Karpas-422 (cell line): ENCODE data around the gene CADM1. TPM values are rescaled to one million over a fixed set of nuclear protein-coding genes. Genes with fewer than 3 reads are reported as not detected.

Source experiments
- DNase-seq: peaks from one replicate; pipeline ENCODE4 v3.0.0-alpha.2; 2015
- H2AFZ ChIP-seq: fragments of 200-600 bp; sonication (generic); 2 replicates; pipeline ENCODE4 v1.6.1; 2014; ENCODE audit warnings: antibody characterized with exemption, low read length, mixed read lengths
- H3K27ac ChIP-seq: fragments of 200-600 bp; sonication (generic); 2 replicates; pipeline ENCODE4 v1.5.1; 2014; ENCODE audit warnings: mild to moderate bottlenecking, low read length, moderate library complexity
- H3K27me3 ChIP-seq: fragments of 200-600 bp; sonication (generic); 2 replicates; pipeline ENCODE4 v1.6.1; 2014; ENCODE audit warnings: low read length, mixed read lengths
- H3K36me3 ChIP-seq: fragments of 200-600 bp; sonication (generic); 2 replicates; pipeline ENCODE4 v1.6.1; 2014; ENCODE audit warnings: low read length, mixed read lengths; ENCODE audit not compliant: insufficient read depth
- H3K4me1 ChIP-seq: fragments of 200-600 bp; sonication (generic); 2 replicates; pipeline ENCODE4 v1.6.1; 2014; ENCODE audit warnings: mild to moderate bottlenecking, low read length, mixed read lengths
- H3K4me2 ChIP-seq: fragments of 200-600 bp; sonication (generic); 2 replicates; pipeline ENCODE4 v1.6.1; 2014; ENCODE audit warnings: low read length, low read depth, mild to moderate bottlenecking; ENCODE audit not compliant: poor library complexity, severe bottlenecking
- H3K4me3 ChIP-seq: fragments of 200-600 bp; sonication (generic); 2 replicates; pipeline ENCODE4 v1.5.1; 2014; ENCODE audit warnings: mild to moderate bottlenecking, antibody characterized with exemption, low read length, mixed read lengths
- H3K79me2 ChIP-seq: fragments of 200-600 bp; sonication (generic); 2 replicates; pipeline ENCODE4 v1.6.1; 2014; ENCODE audit warnings: mild to moderate bottlenecking, low read length, mixed read lengths
- H3K9ac ChIP-seq: fragments of 200-600 bp; sonication (generic); 2 replicates; pipeline ENCODE4 v1.6.0; 2014; ENCODE audit warnings: low read length
- H3K9me2 ChIP-seq: fragments of 200-600 bp; sonication (generic), shearing (Covaris generic); replicated peaks from 2 replicates; pipeline ENCODE4 v1.6.0; 2014; ENCODE audit warnings: mild to moderate bottlenecking, low read length, moderate library complexity; ENCODE audit not compliant: insufficient read depth
- H3K9me3 ChIP-seq: fragments of 300-700, 200-600 bp; sonication (generic); 2 replicates; pipeline ENCODE4 v1.6.1; 2014; ENCODE audit warnings: low read length, mixed read lengths
- H4K20me1 ChIP-seq: fragments of 200-600 bp; sonication (generic); 2 replicates; pipeline ENCODE4 v1.6.1; 2014; ENCODE audit warnings: mild to moderate bottlenecking, antibody characterized with exemption, low read length, low read depth; ENCODE audit not compliant: insufficient read depth
- total RNA-seq: library from RNA; depleted of rRNA; stranded (reverse); fragments of >200 nt; shearing (Covaris generic); gene quantifications from 2 replicates; pipeline ENCODE4 v1.2.3, GENCODE V29; 2014; ENCODE audit warnings: low replicate concordance

The CADM1 gene
- total RNA-seq, 1 experiment from 2014 or later = not detected

GRCh38 chr11:115133475-115134209, 370.6 kb downstream of the CADM1 start:
- Histone ChIP-seq H3K9ac (no peak overlapping the region), H3K27me3 (no peaks in the 10 kb centered on the region), H4K20me1 (no peaks in the 10 kb centered on the region), H3K4me2 (no peak overlapping the region), H3K79me2 (no peaks in the 10 kb centered on the region), H3K9me2 (no peaks in the 10 kb centered on the region), H3K9me3 (no peaks in the 10 kb centered on the region), H3K4me1 (no peaks in the 10 kb centered on the region), H3K27ac (no peak overlapping the region), H3K36me3 (no peaks in the 10 kb centered on the region), H2AFZ (no peak overlapping the region), H3K4me3 (no peak overlapping the region)
- DNase-seq = no peak

- Histone ChIP-seq H3K36me3 (no peaks in the 10 kb centered on the region), H3K27me3 (no peaks in the 10 kb centered on the region), H3K9me2 (no peaks in the 10 kb centered on the region), H3K79me2 (no peaks in the 10 kb centered on the region), H3K27ac (no peak overlapping the region), H3K9me3 (no peaks in the 10 kb centered on the region), H3K4me1 (no peaks in the 10 kb centered on the region), H3K4me3 (no peak overlapping the region), H4K20me1 (no peaks in the 10 kb centered on the region), H3K4me2 (no peak overlapping the region), H2AFZ (no peak overlapping the region), H3K9ac (no peak overlapping the region)
- peak; percentile 58 for DNase-seq
Observed at GRCh38 chr11:115132436-115133228, 371.6 kb downstream of the CADM1 start.

- no peaks in the 10 kb centered on the region for H4K20me1 ChIP-seq
- H3K4me1 ChIP-seq = no peaks in the 10 kb centered on the region
- H2AFZ ChIP-seq = no peak overlapping the region
- H3K9me3 ChIP-seq = no peaks in the 10 kb centered on the region
- no peaks in the 10 kb centered on the region for H3K36me3 ChIP-seq
- H3K4me2 ChIP-seq = no peak overlapping the region
- no peaks in the 10 kb centered on the region for H3K27me3 ChIP-seq
- H3K27ac ChIP-seq = no peak overlapping the region
- no peak overlapping the region for H3K4me3 ChIP-seq
- H3K9me2 ChIP-seq = no peaks in the 10 kb centered on the region
- no peaks in the 10 kb centered on the region for H3K79me2 ChIP-seq
- no peak for DNase-seq
- no peak overlapping the region for H3K9ac ChIP-seq
Observed at GRCh38 chr11:115129473-115130289, 374.5 kb downstream of the CADM1 start.

- Histone ChIP-seq H3K9ac (no peak overlapping the region), H4K20me1 (no peaks in the 10 kb centered on the region), H2AFZ (no peak overlapping the region), H3K27ac (no peak overlapping the region), H3K4me2 (no peak overlapping the region), H3K79me2 (no peaks in the 10 kb centered on the region), H3K9me3 (no peaks in the 10 kb centered on the region), H3K27me3 (no peaks in the 10 kb centered on the region), H3K9me2 (no peaks in the 10 kb centered on the region), H3K4me3 (no peak overlapping the region), H3K36me3 (no peaks in the 10 kb centered on the region), H3K4me1 (no peaks in the 10 kb centered on the region)
- no peak for DNase-seq
Observed at GRCh38 chr11:115128226-115128625, 376.0 kb downstream of the CADM1 start.

DNA sequence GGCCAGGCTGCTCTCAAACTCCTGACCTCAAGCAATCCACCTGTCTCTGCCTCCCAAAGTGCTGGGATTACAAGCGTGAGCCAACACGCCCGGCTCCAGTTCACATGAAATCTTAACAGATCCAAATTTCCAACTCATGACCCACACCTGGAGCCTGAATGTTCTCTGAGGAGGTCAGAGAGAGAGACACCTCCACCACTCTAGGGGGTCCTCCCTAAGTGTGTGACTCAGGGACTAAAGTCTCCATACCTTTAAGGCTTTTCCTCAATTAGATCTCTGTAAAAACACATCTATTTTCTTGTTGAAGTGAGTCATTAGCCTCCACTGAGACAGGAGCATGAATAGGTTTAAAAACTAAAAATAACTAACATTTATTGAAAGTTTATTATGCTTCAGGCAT, 376.4 kb downstream of the CADM1 start:
- Histone ChIP-seq H3K9me3 (no peaks in the 10 kb centered on the region), H3K4me2 (no peak overlapping the region), H3K4me1 (no peaks in the 10 kb centered on the region), H3K9me2 (no peaks in the 10 kb centered on the region), H2AFZ (no peak overlapping the region), H3K27me3 (no peaks in the 10 kb centered on the region), H3K9ac (no peak overlapping the region), H3K27ac (no peak overlapping the region), H3K79me2 (no peaks in the 10 kb centered on the region), H3K4me3 (no peak overlapping the region), H3K36me3 (no peaks in the 10 kb centered on the region), H4K20me1 (no peaks in the 10 kb centered on the region)
- DNase-seq = no peak

DNA sequence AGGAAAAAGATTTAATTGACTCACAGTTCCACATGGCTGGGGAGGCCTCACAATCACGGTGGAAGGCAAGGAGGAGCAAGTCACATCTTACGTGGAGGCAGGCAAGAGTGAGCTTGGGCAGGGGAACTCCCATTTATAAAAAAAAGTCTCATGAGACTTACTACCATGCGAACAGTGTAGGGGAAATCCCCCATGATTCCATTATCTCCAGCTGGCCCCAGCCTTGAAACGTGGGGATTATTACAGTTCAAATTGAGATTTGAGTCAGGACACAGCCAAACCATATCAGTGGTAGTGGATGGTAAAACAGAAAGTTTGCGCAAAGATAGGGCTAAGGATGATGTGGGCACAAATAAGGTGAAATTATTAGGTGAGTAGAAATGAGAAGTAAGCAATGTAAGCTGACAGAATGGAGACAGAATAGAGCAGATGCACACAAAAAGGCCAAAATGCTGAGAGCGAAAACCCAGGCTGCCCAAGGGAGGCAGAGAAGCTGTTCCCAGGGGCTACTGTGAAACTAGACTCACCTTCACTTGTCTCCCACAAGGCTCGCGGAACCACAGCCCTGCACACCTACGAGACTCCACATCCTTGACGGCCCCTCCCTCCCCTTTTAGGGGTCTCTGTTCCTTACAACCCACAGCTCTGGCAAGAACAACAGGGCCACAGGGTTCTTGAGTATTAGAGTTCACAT, 377.6 kb downstream of the CADM1 start:
- Histone ChIP-seq H3K4me1 (no peaks in the 10 kb centered on the region), H2AFZ (no peak overlapping the region), H4K20me1 (no peaks in the 10 kb centered on the region), H3K27ac (no peak overlapping the region), H3K79me2 (no peaks in the 10 kb centered on the region), H3K9me3 (no peaks in the 10 kb centered on the region), H3K9me2 (no peaks in the 10 kb centered on the region), H3K36me3 (no peaks in the 10 kb centered on the region), H3K9ac (no peak overlapping the region), H3K4me3 (no peak overlapping the region), H3K4me2 (no peak overlapping the region), H3K27me3 (no peaks in the 10 kb centered on the region)
- DNase-seq = no peak

DNA sequence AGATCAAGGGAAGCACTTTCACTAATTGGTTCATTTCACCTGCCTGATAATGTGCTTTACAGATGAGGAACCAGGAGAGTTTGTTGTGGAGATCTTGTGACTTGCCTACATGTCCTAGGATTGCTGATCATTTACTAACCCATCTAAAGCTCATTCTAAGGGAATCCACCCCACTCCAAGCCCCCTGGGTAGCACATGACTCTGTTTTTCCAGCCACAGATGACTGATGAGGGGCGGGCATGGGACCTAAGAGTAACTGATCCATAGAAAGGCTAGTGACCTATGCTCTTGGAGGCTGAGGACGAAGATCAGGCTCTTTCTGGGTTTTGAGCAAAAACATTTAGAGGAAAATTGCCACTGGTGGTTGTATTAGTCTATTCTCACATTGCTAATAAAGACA, 378.1 kb downstream of the CADM1 start:
- no peaks in the 10 kb centered on the region for H3K79me2 ChIP-seq
- no peak overlapping the region for H3K27ac ChIP-seq
- H2AFZ ChIP-seq = no peak overlapping the region
- H3K4me2 ChIP-seq = no peak overlapping the region
- H3K9me2 ChIP-seq = no peaks in the 10 kb centered on the region
- no peaks in the 10 kb centered on the region for H3K9me3 ChIP-seq
- H3K36me3 ChIP-seq = no peaks in the 10 kb centered on the region
- no peak for DNase-seq
- H3K9ac ChIP-seq = no peak overlapping the region
- no peaks in the 10 kb centered on the region for H3K4me1 ChIP-seq
- H3K4me3 ChIP-seq = no peak overlapping the region
- no peaks in the 10 kb centered on the region for H3K27me3 ChIP-seq
- H4K20me1 ChIP-seq = no peaks in the 10 kb centered on the region
